ENCODE data around the gene C2orf68. TPM values are rescaled to one million over a fixed set of nuclear protein-coding genes. Genes with fewer than 3 reads are reported as not detected.

C2orf68 gene
- total and polyA plus RNA-seq, 2 of the 13 experiments (the other 11 are each of a cell fraction or from before 2014, with no cell fraction given) = 47.1 to 77.4 TPM

- TF ChIP-seq ESRRA (CRISPR knock-in tag; IDR thresholded peaks at IDR 0.05; ENCODE audit: low read depth) = peak; percentile 79
- TF ChIP-seq SIX1 (CRISPR knock-in tag; IDR thresholded peaks at IDR 0.05; ENCODE audit: borderline replicate concordance) = peak; percentile 13; the same call in 1 of the 2 replicates
- TF ChIP-seq CBFB (CRISPR knock-in tag; IDR thresholded peaks at IDR 0.05) = peak; percentile 84
- TF ChIP-seq ZBTB21 (CRISPR knock-in tag; IDR thresholded peaks at IDR 0.05) = no peak
- TF ChIP-seq TAF1 (CRISPR knock-in tag; IDR thresholded peaks at IDR 0.05) = peak; percentile 90
- peak; percentile 68; the same call in 1 of the 2 replicates for TF ChIP-seq ZNF766 (CRISPR knock-in tag; IDR thresholded peaks at IDR 0.05; ENCODE audit: borderline replicate concordance)
- TF ChIP-seq BRF2 (CRISPR knock-in tag; IDR thresholded peaks at IDR 0.05) = no peak
- peak; percentile 99 for TF ChIP-seq BRD4 (CRISPR knock-in tag; IDR thresholded peaks at IDR 0.05)
- TF ChIP-seq TSC22D2 (CRISPR knock-in tag; IDR thresholded peaks at IDR 0.05; ENCODE audit: borderline replicate concordance) = no peak; the same call in none of the 2 replicates
- TF ChIP-seq GMEB2 (CRISPR knock-in tag; IDR thresholded peaks at IDR 0.05; ENCODE audit: low read depth) = no peak
- no peak for TF ChIP-seq EZH2 (conservative IDR thresholded peaks at IDR 0.05; ENCODE audit: low read depth, low read length)
- no peak for TF ChIP-seq FOXM1 (CRISPR knock-in tag; IDR thresholded peaks at IDR 0.05)
- peak; percentile 89 for TF ChIP-seq HOXA3 (CRISPR knock-in tag; IDR thresholded peaks at IDR 0.05)
- TF ChIP-seq ZNF576 (CRISPR knock-in tag; IDR thresholded peaks at IDR 0.05) = no peak
- TF ChIP-seq ZNF747 (CRISPR knock-in tag; IDR thresholded peaks at IDR 0.05; ENCODE audit: borderline replicate concordance) = no peak; the same call in 1 of the 2 replicates
Measured at GRCh38 chr2:85584354-85584856, 27.5 kb downstream of the C2orf68 start, which contains the start of gene VAMP5 (continued).
